Keratinocyte (primary cell): ENCODE measurements around the gene KAT6B. TPM values are rescaled to one million over a fixed set of nuclear protein-coding genes. Genes with fewer than 3 reads are reported as not detected.
"Not testable (repeated sequence)": the region's sequence is repeated elsewhere in the genome, so short reads cannot be mapped to it uniquely, and the experiment has no call there.

Source experiments
- DNase-seq: peaks from one replicate; pipeline ENCODE4 v3.0.0-alpha.2; 2011; ENCODE audit warnings: low read depth, missing footprints, low spot score
- FAIRE-seq: peaks from 2 replicates; lab custom pipeline; 2011; peaks lifted over from hg19 to GRCh38; lab: Jason Lieb, UNC
- H2AFZ ChIP-seq: 2 replicates; pipeline ENCODE4 v1.6.0; 2012; ENCODE audit warnings: low read length, control low read depth, inconsistent platforms; ENCODE audit not compliant: control insufficient read depth
- H3K27ac ChIP-seq: 2 replicates; pipeline ENCODE4 v1.5.1; 2011; ENCODE audit warnings: low read length; ENCODE audit not compliant: control insufficient read depth, insufficient read depth
- H3K27me3 ChIP-seq: 3 replicates; pipeline ENCODE4 v1.6.0; 2011; ENCODE audit warnings: low read length; ENCODE audit not compliant: control insufficient read depth, insufficient read depth; ENCODE audit errors: extremely low read depth
- H3K36me3 ChIP-seq, 2 experiments: 2 replicates in 1 of 2; 3 replicates in 1 of 2; pipeline ENCODE4 v1.5.1; 2011; ENCODE audit warnings: low read length in 2 of 2, mild to moderate bottlenecking in 1 of 2; ENCODE audit not compliant: control insufficient read depth in 2 of 2, insufficient read depth in 2 of 2; ENCODE audit errors: extremely low read depth in 1 of 2
- H3K4me1 ChIP-seq: 3 replicates; pipeline ENCODE4 v1.5.1; 2011; ENCODE audit warnings: low read length; ENCODE audit not compliant: control insufficient read depth, insufficient read depth; ENCODE audit errors: extremely low read depth
- H3K4me2 ChIP-seq: 3 replicates; pipeline ENCODE4 v1.6.0; 2011; ENCODE audit warnings: low read depth, low read length; ENCODE audit not compliant: control insufficient read depth, insufficient read depth; ENCODE audit errors: extremely low read depth
- H3K4me3 ChIP-seq, 3 experiments: fragments of 200-600 bp in 1 of 3; sonication (generic) in 1 of 3; 2 replicates in 2 of 3; 3 replicates in 1 of 3; pipeline ENCODE4 v1.5.1; 2011 to 2016; ENCODE audit warnings: low read length in 3 of 3, mild to moderate bottlenecking in 3 of 3, control low read depth in 2 of 3, inconsistent platforms in 1 of 3, low read depth in 1 of 3, mixed read lengths in 1 of 3, mixed run types in 1 of 3, moderate library complexity in 1 of 3; ENCODE audit not compliant: control insufficient read depth in 2 of 3, insufficient read depth in 2 of 3; ENCODE audit errors: extremely low read depth in 1 of 3
- H3K79me2 ChIP-seq: 2 replicates; pipeline ENCODE4 v1.6.0; 2012; ENCODE audit warnings: low read length; ENCODE audit not compliant: control insufficient read depth, insufficient read depth
- H3K9ac ChIP-seq: 3 replicates; pipeline ENCODE4 v1.6.0; 2011; ENCODE audit warnings: low read length; ENCODE audit not compliant: control insufficient read depth, insufficient read depth; ENCODE audit errors: extremely low read depth
- H3K9me1 ChIP-seq: 3 replicates; pipeline ENCODE4 v1.6.0; 2011; ENCODE audit warnings: low read length; ENCODE audit not compliant: control insufficient read depth, insufficient read depth; ENCODE audit errors: extremely low read depth
- H3K9me3 ChIP-seq: 2 replicates; pipeline ENCODE4 v1.5.1; 2012; ENCODE audit warnings: low read depth, low read length; ENCODE audit not compliant: control insufficient read depth
- H4K20me1 ChIP-seq: 3 replicates; pipeline ENCODE4 v1.6.0; 2011; ENCODE audit warnings: low read length; ENCODE audit not compliant: control insufficient read depth, insufficient read depth; ENCODE audit errors: extremely low read depth
- EZH2 ChIP-seq: IDR thresholded peaks from one replicate; pipeline ENCODE4 v1.6.1; 2012; ENCODE audit warnings: inconsistent platforms, mild to moderate bottlenecking, low read length, moderate library complexity
- dilution Hi-C: fragments of 300-500 bp; cut with MboI; formaldehyde crosslinking; loops from one replicate; pipeline ENCODE4 v1.7.0; 2020; ENCODE audit warnings: low sequenced_read_pairs; ENCODE audit not compliant: extremely low pct_ligation_motif_present
- polyA plus RNA-seq, 5 experiments: library from polyadenylated mRNA; depleted of rRNA in 3 of 5; stranded (reverse) in 3 of 5; stranded (forward) in 1 of 5; unstranded in 1 of 5; fragments of >200 nt; gene quantifications; 1 replicate in 1 of 5; 2 replicates in 3 of 5; 3 replicates in 1 of 5; pipeline versions ENCODE4 v1.2.1 to v1.2.3, GENCODE V29; 2011 to 2012; ENCODE audit warnings: missing spikeins in 2 of 5, low read depth in 1 of 5, low replicate concordance in 1 of 5
- TF ChIP-seq, protein P1 (sequence below), 3 experiments: IDR thresholded peaks in 1 of 3; conservative IDR thresholded peaks in 1 of 3; optimal IDR thresholded peaks in 1 of 3; 2 replicates in 2 of 3; 3 replicates in 1 of 3; pipeline versions ENCODE3 to v1.5.1; 2011; ENCODE audit warnings: low read length in 3 of 3, mild to moderate bottlenecking in 3 of 3, moderate library complexity in 2 of 3, control low read depth in 1 of 3, inconsistent platforms in 1 of 3; ENCODE audit not compliant: insufficient read depth in 2 of 3; ENCODE audit errors: extremely low read depth in 1 of 3

Gene KAT6B
- polyA plus RNA-seq, 1 donor (not counting 4 experiments of a cell fraction or from before 2014, with no cell fraction given), result 2.9 TPM

DNA sequence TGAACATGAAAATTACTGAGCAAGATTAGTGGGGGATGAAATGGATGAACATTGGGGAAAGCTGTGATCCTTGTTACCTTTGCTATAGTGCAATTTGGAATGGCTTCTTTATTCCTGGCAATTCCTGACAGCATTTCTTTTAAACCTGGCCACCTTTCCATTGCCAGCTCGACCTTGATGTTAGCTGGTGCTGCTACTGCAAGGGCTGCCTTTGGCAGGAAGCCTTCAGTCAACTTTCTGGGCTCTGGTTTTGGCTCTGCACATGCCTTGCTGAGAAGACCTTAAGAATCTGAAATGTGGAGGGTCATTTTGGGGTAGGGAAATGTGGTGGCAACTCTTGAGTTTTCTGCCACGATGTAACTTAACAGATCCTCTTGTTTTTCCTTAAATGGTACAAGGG lies 64.7 kb downstream of the KAT6B start:
- H2AFZ ChIP-seq, result no peak overlapping the region
- H3K36me3 ChIP-seq, result no peaks in the 10 kb centered on the region
- dilution Hi-C loops, result no loop called here
- H3K4me3 ChIP-seq, result no peak overlapping the region
- no peaks in the 10 kb centered on the region for H3K9me3 ChIP-seq
- no peaks in the 10 kb centered on the region for H3K4me1 ChIP-seq
- no peaks in the 10 kb centered on the region for H3K79me2 ChIP-seq
- H3K27me3 ChIP-seq, result no peaks in the 10 kb centered on the region
- no peak overlapping the region for H3K4me2 ChIP-seq
- FAIRE-seq (no peak), DNase-seq (no peak)
- no peak overlapping the region for H3K9ac ChIP-seq
- no peaks in the 10 kb centered on the region for H4K20me1 ChIP-seq
- no peak for TF ChIP-seq EZH2
- TF ChIP-seq, protein P1, sequence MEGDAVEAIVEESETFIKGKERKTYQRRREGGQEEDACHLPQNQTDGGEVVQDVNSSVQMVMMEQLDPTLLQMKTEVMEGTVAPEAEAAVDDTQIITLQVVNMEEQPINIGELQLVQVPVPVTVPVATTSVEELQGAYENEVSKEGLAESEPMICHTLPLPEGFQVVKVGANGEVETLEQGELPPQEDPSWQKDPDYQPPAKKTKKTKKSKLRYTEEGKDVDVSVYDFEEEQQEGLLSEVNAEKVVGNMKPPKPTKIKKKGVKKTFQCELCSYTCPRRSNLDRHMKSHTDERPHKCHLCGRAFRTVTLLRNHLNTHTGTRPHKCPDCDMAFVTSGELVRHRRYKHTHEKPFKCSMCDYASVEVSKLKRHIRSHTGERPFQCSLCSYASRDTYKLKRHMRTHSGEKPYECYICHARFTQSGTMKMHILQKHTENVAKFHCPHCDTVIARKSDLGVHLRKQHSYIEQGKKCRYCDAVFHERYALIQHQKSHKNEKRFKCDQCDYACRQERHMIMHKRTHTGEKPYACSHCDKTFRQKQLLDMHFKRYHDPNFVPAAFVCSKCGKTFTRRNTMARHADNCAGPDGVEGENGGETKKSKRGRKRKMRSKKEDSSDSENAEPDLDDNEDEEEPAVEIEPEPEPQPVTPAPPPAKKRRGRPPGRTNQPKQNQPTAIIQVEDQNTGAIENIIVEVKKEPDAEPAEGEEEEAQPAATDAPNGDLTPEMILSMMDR (optimal IDR thresholded peaks at IDR 0.05 in 1 of 3, IDR thresholded peaks at IDR 0.05 in 1 of 3, conservative IDR thresholded peaks at IDR 0.05 in 1 of 3; ENCODE audit: extremely low read depth in 1 of 3, insufficient read depth in 2 of 3, low read length in 3 of 3), result no peak
- H3K27ac ChIP-seq, result no peak overlapping the region
- H3K9me1 ChIP-seq, result no peaks in the 10 kb centered on the region

DNA sequence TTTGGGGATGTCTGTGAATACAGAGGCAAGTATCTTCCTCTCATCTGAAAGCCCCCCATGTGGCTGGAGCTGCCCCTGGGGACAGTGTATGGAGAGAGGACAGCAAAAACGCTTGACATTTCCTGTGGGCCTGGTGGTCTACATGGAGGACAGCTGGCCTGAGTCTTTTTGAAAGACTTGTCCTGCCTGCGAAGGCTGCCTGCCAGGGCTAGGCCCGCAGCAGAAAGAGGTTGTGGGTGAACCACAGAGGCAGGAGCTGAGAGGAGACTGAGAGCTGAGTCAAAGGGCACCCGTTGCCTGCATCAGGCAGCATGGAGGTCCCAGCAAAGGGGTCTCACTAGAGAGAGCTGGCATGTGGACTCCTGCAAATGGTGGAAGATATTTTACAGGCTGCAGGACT lies 66.4 kb downstream of the KAT6B start:
- no peaks in the 10 kb centered on the region for H3K9me1 ChIP-seq
- peaks cover 6% of the 10 kb centered on the region for H3K4me1 ChIP-seq
- no peaks in the 10 kb centered on the region for H3K27me3 ChIP-seq
- no peak for DNase-seq
- no peaks in the 10 kb centered on the region for H3K79me2 ChIP-seq
- H3K4me2 ChIP-seq, result no peak overlapping the region
- TF ChIP-seq EZH2, result no peak
- TF ChIP-seq, protein P1 (optimal IDR thresholded peaks at IDR 0.05 in 1 of 3, IDR thresholded peaks at IDR 0.05 in 1 of 3, conservative IDR thresholded peaks at IDR 0.05 in 1 of 3; ENCODE audit: extremely low read depth in 1 of 3, insufficient read depth in 2 of 3, low read length in 3 of 3), result no peak
- H3K9me3 ChIP-seq, result no peaks in the 10 kb centered on the region
- FAIRE-seq, result no peak
- dilution Hi-C loops, result no loop called here
- no peak overlapping the region for H3K9ac ChIP-seq
- no peak overlapping the region for H2AFZ ChIP-seq
- no peaks in the 10 kb centered on the region for H3K36me3 ChIP-seq
- no peak overlapping the region for H3K27ac ChIP-seq
- H3K4me3 ChIP-seq, result no peak overlapping the region
- no peaks in the 10 kb centered on the region for H4K20me1 ChIP-seq

DNA sequence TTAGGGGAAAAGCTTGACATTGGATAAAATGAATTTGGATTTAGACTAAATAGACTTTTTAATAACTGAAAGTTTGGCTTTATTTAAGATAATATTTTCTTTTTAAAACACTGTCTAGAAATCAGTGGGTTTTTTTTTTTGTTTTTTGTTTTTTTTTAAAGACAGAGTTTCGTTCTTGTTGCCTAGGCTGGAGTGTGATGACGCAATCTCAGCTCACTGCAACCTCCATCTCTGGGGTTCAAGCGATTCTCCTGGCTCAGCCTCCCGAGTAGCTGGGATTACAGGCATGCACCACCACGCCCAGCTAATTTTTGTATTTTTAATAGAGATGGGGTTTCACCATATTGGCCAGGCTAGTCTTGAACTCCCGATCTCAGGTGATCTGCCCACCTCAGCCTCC lies 66.9 kb downstream of the KAT6B start:
- DNase-seq, H3K4me2 ChIP-seq, FAIRE-seq, H3K4me3 ChIP-seq, H3K9me1 ChIP-seq, dilution Hi-C loops, H3K27ac ChIP-seq, H3K79me2 ChIP-seq, H2AFZ ChIP-seq, H4K20me1 ChIP-seq, H3K36me3 ChIP-seq, H3K9me3 ChIP-seq, H3K9ac ChIP-seq, H3K27me3 ChIP-seq: not testable (repeated sequence)
- H3K4me1 ChIP-seq, result peaks cover 10% of the 10 kb centered on the region
